Kidney epithelial cell (primary cell): ENCODE results near the gene UBR4. TPM values are rescaled to one million over a fixed set of nuclear protein-coding genes. Genes with fewer than 3 reads are reported as not detected.
"Not testable (repeated sequence)": the region's sequence is repeated elsewhere in the genome, so short reads cannot be mapped to it uniquely, and the experiment has no call there.

Experiments
- DNase-seq: peaks from one replicate; pipeline ENCODE4 v3.0.0-alpha.2; 2010; ENCODE audit warnings: low read depth
- H3K27me3 ChIP-seq: 2 replicates; pipeline ENCODE4 v1.6.0; 2011; ENCODE audit warnings: low read length; ENCODE audit not compliant: control insufficient read depth, insufficient read depth
- H3K36me3 ChIP-seq: 2 replicates; pipeline ENCODE4 v1.5.1; 2011; ENCODE audit warnings: low read length; ENCODE audit not compliant: control insufficient read depth, insufficient read depth
- H3K4me3 ChIP-seq: 2 replicates; pipeline ENCODE4 v1.5.1; 2011; ENCODE audit warnings: low read depth, mild to moderate bottlenecking, control low read depth, low read length
- CTCF ChIP-seq: IDR thresholded peaks from 2 replicates; pipeline ENCODE4 v1.5.1; 2011; ENCODE audit warnings: mild to moderate bottlenecking, moderate library complexity, low read length, control low read depth, inconsistent platforms; ENCODE audit not compliant: insufficient read depth, poor library complexity, severe bottlenecking
- total RNA-seq: library from RNA; depleted of rRNA; stranded (reverse); fragments of >200 nt; gene quantifications from 2 replicates; pipeline ENCODE4 v1.2.3, GENCODE V29; 2015

Gene UBR4
- total RNA-seq, 1 donor from 2014 or later, result 125 TPM

DNA sequence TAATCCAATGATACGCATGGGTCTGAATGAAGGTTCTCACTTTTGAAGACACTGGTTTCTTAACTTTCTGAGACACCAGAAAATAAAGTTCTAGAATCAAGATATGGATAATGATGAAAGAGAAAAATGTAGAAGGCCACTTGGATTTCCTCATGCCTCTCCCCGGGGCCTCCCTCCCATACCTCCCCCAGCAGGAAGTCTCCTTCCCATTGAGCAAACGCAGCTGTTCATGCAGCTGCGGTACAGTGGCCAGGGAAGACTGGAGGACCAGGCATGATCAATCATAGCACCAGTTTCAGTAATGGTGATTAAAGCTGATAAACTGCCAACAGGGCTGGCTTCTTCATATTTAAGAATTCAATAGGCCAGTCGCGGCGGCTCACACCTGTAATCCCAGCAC, 10.9 kb upstream of the UBR4 start:
- peaks cover 1% of the 10 kb centered on the region for H3K36me3 ChIP-seq
- no peak for TF ChIP-seq CTCF
- no peak overlapping the region for H3K4me3 ChIP-seq
- DNase-seq, result no peak
- no peaks in the 10 kb centered on the region for H3K27me3 ChIP-seq

GRCh38 chr1:19220080-19220846, 10.2 kb upstream of the UBR4 start:
- TF ChIP-seq CTCF, result no peak
- Histone ChIP-seq H3K4me3 (no peak overlapping the region), H3K27me3 (no peaks in the 10 kb centered on the region), H3K36me3 (peaks cover 1% of the 10 kb centered on the region)
- no peak for DNase-seq

DNA sequence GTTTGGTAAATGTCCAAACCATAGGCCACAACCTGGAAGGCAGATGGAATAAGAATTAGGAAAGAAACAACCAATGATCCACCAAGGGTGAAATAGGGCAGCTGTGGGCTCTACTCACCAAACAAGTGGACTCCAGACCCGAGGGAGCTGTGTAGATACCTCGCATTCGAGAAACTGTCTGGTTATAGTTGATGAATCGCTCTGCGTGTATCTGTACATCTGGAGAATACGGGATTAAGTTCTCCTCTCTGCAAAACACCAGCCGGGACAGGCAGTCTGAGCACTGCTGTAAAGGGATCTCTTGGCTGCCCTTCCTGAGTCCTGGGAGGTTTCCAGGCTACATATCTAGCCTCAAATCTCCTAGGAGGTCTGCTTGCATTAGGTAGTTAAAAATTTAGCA, 9.4 kb upstream of the UBR4 start:
- DNase-seq, result no peak
- Histone ChIP-seq H3K36me3 (peaks cover 1% of the 10 kb centered on the region), H3K4me3 (no peak overlapping the region), H3K27me3 (no peaks in the 10 kb centered on the region)
- no peak for TF ChIP-seq CTCF

GRCh38 chr1:19216585-19216984, 6.5 kb upstream of the UBR4 start:
- H3K4me3 ChIP-seq, H3K36me3 ChIP-seq, H3K27me3 ChIP-seq, DNase-seq: not testable (repeated sequence)

- Histone ChIP-seq H3K4me3 (no peak overlapping the region), H3K27me3 (no peaks in the 10 kb centered on the region), H3K36me3 (no peaks in the 10 kb centered on the region)
- no peak for TF ChIP-seq CTCF
- no peak for DNase-seq
Measured at GRCh38 chr1:19213580-19213979, 3.5 kb upstream of the UBR4 start.

DNA sequence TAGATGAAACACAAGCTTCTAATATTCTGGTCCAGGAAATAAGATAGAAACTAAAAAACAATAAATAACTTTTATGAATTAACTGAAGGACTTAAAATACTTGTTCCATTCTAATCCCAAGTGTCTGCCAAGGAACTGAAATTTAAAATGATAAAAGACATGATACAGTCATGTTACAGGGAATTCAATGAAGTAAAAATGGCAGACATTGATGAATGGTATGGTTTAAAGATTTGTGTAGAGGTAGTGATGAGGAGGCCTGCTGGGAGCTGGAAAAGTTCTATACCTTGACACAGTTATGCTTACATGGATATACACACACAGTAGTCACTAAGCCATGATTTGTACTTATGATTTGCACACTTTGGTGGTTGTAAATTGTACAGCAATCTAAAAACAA, 2.1 kb upstream of the UBR4 start:
- Histone ChIP-seq H3K27me3 (no peaks in the 10 kb centered on the region), H3K4me3 (no peak overlapping the region), H3K36me3 (no peaks in the 10 kb centered on the region)
- TF ChIP-seq CTCF, result no peak
- DNase-seq, result no peak
